Epithelial cell of proximal tubule (primary cell): ENCODE data around the gene FIGNL2. TPM values are rescaled to one million over a fixed set of nuclear protein-coding genes. Genes with fewer than 3 reads are reported as not detected.

ENCODE experiments used
- DNase-seq: peaks from one replicate; pipeline ENCODE4 v3.0.0-alpha.2; 2011; ENCODE audit warnings: low read depth
- H3K4me3 ChIP-seq: 2 replicates; pipeline ENCODE4 v1.5.1; 2011; ENCODE audit warnings: low read depth, mild to moderate bottlenecking, low read length
- total RNA-seq: library from RNA; depleted of rRNA; stranded (reverse); fragments of >200 nt; gene quantifications from 2 replicates; pipeline ENCODE4 v1.2.3, GENCODE V29; 2015
- TF ChIP-seq, protein P1 (sequence below): conservative IDR thresholded peaks from 2 replicates; pipeline ENCODE4 v1.5.1; 2012; ENCODE audit warnings: low read depth, mild to moderate bottlenecking, low read length

The FIGNL2 gene
- total RNA-seq, 1 donor from 2014 or later: 3.7 TPM

DNA sequence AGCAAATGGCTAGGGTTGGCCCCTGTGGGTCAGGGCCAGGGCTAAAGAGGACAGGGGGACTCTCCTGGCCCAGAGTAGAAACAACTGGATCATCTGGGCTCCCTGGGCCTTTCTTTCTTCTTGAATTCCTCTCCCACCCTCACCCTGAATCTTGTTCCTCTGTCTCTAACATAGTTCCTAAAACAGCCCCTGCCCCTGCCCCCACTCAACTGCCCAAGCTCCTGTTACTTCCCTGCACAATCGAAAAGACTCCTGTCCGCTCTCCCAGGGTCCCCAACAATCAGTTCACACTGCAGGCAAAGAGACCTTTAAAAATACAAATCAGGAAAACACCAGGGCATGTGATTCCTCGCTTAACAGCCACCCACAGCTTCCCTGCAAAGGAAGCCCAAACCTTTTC lies 21.4 kb upstream of the FIGNL2 start:
- no peak overlapping the region for H3K4me3 ChIP-seq
- DNase-seq: no peak
- TF ChIP-seq, protein P1, sequence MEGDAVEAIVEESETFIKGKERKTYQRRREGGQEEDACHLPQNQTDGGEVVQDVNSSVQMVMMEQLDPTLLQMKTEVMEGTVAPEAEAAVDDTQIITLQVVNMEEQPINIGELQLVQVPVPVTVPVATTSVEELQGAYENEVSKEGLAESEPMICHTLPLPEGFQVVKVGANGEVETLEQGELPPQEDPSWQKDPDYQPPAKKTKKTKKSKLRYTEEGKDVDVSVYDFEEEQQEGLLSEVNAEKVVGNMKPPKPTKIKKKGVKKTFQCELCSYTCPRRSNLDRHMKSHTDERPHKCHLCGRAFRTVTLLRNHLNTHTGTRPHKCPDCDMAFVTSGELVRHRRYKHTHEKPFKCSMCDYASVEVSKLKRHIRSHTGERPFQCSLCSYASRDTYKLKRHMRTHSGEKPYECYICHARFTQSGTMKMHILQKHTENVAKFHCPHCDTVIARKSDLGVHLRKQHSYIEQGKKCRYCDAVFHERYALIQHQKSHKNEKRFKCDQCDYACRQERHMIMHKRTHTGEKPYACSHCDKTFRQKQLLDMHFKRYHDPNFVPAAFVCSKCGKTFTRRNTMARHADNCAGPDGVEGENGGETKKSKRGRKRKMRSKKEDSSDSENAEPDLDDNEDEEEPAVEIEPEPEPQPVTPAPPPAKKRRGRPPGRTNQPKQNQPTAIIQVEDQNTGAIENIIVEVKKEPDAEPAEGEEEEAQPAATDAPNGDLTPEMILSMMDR: no peak

DNA sequence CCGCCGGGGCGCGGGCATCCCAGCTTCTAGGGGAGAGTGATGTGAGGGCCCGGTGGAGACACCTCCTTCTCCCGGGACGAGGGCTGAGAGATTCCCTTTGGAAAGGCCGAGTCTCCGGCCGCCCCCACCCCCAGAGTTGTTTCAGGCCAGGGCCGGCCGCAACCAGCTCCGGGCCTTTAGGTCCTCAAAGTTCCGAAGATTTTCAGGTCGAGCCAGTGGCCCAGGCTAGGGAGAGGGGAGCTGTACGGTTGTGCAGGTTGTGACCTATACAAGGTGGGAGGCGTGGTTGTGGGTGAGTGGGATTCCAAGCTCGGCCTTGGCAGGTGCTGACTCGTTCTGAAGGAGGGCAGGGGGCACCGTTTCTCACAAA lies 21.0 kb upstream of the FIGNL2 start:
- TF ChIP-seq, protein P1: no peak
- no peak for DNase-seq
- H3K4me3 ChIP-seq: peak overlapping the region; percentile 47

DNA sequence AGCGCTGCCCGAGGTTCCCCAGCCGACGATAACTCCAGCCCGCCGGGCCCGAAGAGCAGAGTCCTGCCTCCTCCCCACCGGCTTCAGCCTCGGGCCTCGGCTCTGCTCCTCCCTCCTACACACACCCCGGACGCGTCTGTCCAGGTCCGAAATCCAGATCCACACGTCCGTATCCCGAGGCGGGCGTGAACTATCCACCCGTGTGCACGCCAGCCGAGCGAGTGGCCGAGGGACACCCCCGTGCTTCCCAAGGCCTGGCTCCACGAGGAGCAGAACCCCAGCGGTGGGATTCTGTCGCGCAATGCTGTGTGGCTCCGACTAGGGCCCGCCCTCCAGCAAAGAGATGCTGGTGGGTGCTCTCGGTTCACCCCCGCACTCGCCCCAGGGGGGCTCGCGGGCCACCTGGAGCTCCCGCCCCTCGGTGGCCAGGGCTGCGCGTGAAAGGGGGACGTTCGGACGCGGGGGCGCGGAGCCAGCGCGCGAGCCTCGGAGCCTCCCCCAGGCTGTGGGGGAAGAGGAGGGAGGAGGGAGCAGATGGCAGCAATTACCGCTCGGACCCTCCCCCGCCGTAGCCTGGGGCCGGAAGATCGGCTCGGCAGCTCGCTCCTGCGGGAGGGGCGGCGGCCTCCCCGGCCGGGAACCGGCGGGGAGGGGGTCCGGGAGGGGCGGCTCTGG lies 20.4 kb upstream of the FIGNL2 start:
- peak overlapping the region; percentile 47 for H3K4me3 ChIP-seq
- DNase-seq: no peak
- TF ChIP-seq, protein P1: no peak

DNA sequence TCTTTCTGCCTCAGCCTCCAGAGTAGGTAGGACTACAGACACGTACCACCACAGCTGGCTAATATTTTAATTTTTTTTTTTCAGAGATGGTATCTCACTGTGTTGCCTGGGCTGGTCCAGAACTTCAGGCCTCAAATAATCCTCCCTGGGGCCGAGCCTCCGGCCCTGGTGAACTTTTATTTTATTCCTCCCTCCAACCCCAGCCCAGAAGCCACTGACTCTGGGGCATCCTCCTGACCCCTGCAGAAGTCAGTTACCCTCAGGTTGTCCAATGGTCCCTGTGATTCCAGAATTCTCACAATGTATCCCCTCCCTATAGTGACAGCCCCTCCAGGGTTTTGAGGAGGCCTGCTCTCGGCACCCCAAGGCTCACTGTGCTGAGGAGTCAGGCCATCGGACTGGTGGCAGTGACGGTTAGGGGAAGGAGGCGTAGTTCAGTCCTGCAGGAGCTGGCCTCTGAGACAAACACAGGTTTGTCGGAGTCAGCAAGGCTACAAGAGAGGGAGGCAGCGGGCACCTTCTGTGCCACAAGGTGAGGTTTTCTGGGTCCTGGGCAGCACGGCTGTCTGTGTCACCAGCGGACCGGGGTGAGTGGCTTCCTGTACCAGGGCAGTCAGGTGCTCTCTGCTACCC lies 19.4 kb upstream of the FIGNL2 start:
- H3K4me3 ChIP-seq: no peak overlapping the region
- TF ChIP-seq, protein P1: no peak
- no peak for DNase-seq

DNA sequence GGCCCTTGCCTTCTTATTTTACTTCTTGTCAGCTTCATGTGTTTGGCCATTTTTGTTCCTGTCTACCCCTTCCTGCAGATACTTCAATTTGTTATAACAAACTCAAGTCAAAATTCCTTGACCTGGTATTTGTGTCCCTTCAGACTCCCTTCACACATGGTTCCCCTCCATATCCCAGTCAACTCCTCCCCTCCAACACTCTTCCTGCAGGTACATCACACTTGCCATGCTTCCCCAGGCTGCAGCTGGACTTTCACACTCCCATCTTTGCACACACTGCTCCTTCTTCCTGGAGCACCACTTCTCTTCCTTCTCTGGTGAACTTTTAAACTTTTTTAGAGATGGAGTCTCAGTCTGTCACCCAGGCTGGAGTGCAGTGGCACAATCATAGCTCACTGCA lies 18.9 kb upstream of the FIGNL2 start:
- no peak overlapping the region for H3K4me3 ChIP-seq
- no peak for DNase-seq
- TF ChIP-seq, protein P1: no peak

DNA sequence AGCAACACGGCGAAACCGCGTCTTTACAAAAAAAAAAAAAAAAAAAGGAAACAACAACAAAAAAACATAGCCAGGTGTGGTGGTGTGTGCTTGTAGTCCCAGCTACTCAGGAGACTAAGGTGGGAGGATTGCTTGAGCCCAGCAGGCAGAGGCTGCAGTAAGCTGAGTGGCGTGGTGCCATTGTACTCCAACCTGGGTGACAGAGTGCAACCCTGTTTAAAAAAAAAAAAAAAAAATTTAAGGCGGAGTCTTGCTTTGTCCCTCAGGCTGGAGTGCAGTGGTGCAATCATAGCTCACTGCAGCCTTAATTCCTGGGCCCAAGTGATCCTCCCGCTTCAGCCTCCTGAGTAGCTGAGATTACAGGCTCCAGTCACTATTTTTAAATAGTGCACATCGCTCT lies 18.2 kb upstream of the FIGNL2 start:
- TF ChIP-seq, protein P1: no peak
- no peak overlapping the region for H3K4me3 ChIP-seq
- no peak for DNase-seq

DNA sequence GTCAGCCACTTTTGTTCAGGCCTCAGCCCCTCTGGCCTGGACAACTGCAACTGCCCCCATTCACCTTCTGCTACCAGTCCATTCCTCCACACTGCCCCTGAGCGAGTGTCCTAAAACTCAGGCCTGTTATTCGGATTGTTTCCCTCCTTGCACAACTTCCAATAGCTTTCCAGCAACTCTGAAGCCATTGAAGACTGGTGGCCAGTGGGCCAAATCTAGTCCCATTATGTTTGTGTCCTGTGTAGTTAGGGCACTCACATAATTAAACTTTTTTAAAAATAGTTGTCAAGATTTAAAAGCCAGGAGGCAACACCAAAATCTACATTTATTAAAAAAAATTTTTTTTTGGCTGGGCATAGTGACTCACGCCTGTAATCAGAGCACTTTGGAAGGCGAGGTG lies 17.8 kb upstream of the FIGNL2 start:
- no peak for DNase-seq
- no peak overlapping the region for H3K4me3 ChIP-seq
- TF ChIP-seq, protein P1: no peak
